Activated CD8-positive, alpha-beta memory T cell treated with anti-CD3 and anti-CD28 coated beads for 24 hours (primary cell): ENCODE data around the gene SLC2A13.
"Not testable (repeated sequence)": the region's sequence is repeated elsewhere in the genome, so short reads cannot be mapped to it uniquely, and the experiment has no call there.

Experiments
- DNase-seq: peaks from one replicate; pipeline ENCODE4 v3.0.0-alpha.2; 2020

The SLC2A13 gene

DNA sequence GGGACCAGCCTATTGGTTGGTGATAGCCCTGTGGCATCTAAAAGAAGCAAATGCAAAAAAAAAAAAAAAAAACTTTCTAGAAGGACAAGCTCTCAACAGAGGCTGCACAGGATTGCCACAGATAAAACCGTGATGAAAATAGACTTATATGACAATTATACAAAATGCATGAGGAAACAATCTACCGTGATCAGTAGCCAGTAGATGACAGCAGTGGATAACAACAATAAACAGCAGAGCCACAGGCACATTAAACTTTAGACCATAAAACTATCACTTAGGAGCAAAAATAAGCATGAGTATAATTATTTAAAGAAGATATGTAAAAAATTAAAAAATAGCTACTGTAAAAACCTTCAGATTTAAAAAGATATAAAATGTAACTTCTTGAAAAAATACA, 302.7 kb downstream of the SLC2A13 start:
- no peak for DNase-seq

DNA sequence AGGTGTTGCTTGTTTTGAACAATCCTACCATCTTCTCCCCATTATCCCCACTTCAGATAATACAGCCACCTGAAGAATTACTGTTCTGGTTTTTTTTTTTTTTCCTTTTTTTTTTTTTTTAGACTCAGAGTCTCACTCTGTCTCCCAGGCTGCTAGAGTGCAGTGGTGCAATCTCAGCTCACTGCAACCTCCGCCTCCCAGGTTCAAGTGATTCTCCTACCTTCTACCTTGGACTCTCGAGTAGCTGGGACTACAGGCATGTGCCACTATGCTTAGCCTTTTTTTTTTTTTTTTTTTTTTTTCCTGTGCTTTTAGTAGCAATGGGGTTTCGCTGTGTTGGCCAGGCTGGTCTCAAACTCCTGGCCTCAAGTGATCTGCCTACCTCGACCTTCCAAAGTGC, 306.9 kb downstream of the SLC2A13 start:
- DNase-seq, result no peak

DNA sequence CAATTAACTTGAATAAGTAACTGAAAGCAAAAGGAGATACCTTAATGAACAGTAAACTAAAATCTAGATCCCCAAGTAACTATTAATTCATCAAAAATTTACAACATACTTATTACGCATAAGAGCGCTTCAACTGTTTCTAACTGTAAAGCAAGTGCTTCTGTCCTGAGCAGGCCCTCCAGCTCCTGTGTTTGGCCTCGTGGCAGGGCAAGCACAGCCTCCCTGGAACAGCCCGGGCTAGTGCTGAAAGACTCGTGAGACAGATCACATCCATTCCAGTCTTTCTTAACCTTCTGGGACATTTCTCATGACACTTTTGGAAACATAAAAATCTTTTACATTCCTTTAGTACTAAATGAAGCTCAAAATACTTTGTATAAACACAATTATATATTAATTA, 307.5 kb downstream of the SLC2A13 start:
- no peak for DNase-seq

DNA sequence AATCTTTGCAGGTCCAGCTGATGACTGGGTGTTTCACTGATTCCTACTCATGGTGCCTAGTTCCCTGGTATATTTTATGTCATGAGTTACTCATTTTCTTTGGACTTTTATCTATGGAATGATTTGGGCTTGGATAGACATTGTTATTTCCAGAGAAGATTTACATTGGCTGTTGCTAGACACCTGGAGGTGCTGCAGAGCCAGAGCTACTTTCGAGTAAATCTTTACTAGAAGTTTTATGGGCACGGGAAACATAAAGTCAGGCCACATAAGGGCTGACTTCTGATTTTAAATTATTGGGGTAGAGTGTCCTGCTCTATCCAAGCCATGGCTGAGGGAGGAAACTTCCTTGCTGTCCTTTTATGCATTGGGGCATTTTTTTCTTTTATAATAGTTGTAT, 310.4 kb downstream of the SLC2A13 start:
- DNase-seq, result no peak

DNA sequence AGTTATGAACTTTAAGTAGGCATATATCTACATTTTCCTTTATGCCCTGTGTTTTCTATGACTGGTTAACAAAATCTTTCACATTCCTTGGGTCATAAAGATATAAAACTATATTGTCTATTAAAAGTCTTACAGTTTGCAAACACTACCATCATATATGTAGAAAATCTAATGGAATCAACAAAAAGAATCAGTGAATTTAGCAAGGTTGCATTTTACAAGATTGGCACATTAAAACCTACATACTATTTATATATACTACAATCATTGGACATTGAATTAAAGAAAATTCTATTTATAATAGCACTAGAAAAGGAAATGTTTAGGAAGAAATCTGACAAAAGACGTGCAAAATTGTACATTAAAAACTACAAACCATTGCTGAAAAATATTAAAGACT, 312.9 kb downstream of the SLC2A13 start:
- no peak for DNase-seq

DNA sequence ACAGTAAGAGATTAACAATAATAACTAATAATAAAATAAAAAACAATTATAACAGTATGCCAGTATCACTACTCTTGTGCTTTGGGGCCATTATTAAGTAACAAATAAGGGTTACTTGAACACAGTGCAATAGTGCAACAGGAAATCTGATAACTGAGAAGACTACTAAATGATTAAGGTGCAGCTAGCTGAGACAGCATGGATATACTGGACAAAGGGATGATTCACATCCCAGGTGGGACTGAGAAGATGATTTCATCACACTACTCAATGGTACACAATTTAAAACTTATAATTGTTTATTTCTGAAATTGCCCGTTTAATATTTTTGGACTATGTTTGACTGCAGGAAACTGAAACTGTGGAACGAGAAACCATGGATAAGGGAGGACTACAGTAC, 317.6 kb downstream of the SLC2A13 start:
- DNase-seq, result no peak

DNA sequence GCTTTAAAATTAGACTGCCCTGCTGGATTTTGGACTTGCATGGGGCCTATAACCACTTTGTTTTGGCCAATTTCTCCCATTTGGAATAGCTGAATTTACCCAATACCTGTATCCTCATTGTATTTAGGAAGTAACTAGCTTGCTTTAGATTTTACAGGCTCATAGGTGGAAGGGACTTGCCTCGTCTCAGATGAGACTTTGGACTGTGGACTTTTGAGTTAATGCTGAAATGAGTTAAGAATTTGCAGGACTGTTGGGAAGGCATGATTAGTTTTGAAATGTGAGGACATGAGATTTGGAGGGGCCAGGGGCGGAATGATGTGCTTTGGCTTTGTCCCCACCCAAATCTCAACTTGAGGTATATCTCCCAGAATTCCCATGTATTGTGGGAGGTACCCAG, 320.1 kb downstream of the SLC2A13 start:
- not testable (repeated sequence) for DNase-seq

DNA sequence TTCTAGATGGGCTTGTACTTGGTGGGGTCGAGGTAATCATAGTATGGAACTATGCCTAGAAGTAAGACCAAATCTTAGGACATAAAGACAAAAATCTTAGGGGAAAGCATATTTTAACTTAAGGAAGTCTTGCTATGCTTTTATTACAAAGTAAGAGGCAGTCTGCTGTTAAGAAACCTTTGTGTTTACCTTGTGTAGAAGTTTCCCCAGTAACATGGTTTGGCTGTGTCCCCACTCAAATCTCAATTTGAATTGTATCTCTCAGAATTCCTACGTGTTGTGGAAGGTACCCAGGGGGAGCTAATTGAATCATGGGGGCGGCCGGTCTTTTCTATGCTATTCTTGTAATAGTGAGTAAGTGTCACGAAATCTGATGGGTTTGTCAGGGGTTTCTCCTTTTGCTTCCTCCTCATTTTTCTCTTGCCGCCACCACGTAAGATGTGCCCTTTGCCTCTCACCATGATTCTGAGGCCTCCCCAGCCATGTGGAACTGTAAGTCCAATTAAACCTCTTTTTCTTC, 323.8 kb downstream of the SLC2A13 start:
- no peak for DNase-seq

DNA sequence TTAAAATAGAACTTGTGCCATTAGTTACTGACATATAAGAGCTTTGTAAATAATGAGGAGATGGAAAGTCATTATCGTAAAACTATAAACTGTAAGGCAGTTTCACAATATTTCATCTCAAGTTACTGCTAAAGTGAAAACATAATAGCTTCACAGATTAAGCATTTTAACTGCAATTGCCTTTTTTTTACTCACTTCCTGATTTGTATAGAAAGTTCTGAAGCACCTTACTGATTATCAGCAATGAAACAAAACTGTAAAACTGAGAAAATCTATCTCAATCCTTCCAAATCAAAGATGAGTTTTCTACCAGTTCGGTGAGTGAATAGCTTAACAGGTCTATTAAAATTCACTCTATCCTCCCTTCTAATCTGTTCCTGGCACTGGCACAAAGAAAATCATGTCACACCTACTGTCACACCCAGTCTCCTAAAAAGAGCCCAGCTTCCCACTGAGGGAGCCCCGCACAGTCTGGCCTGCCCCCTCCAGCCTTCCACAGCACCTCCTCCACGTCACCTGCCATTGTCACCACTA, 324.9 kb downstream of the SLC2A13 start:
- DNase-seq, result no peak

DNA sequence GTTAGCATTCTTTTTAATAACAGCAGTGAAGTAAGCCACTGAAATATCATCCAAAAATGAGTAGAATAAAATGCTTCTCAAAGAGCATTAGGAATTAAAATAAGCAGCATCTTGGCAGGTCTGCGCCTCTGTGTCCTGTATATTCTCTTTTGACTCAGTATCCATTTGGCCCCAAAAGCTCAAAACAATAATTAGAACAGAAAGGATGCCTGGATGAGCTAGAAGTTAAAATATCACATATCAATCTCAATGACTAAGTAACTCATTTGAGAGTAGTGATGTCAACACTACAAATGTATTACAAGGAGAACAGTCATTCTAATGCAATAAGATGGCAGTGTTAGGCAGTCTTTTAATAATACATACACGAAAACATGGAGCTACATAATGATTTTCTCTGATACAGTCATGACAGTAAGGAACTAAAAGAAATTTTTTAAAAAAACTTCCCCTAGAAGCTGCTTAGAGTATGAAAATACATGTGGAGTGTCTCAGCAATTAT, 325.4 kb downstream of the SLC2A13 start:
- DNase-seq, result no peak

DNA sequence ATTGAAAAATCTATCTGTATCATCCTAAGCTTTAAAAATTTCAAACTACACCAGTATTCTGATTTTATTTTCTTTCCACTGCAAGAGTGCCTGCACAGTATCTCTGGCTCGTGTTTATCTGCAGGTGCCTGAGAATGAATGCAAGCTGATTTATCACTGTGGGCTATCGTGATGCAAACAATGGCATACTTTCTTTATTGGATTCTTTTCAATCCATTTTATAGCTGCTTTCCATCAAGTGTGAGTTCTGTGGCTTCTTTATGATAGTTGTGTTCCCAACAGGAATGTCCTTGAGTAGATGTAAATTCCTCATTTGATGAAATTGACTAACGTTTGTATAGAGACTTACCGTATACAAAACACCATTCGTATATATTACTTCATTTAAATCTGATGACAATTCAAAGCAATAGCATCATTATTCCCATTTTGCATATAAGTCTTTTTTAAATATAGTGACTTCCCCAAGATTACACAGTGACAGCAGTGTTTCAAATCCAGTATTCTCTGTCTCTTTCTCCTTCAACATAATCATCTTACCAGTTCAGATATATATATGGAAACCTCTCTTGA, 326.0 kb downstream of the SLC2A13 start:
- no peak for DNase-seq

DNA sequence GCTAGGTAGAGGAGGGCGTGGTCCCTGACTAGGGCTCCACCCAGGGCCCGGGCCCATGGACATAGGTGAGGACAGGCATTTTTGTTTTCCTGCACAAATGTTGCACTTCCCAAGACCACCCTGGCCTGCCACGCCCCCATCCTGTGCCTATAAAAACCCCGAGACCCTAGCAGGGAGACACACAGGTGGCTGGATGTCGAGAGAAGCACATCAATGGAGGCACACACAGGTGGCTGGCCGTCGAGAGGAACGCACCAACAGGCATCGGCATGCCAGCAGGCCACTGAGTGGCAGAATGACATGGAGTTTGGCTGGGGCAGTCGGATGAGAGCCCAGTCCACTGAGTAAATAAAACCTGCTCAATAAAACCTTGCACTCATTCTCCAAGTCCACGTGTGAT, 328.4 kb downstream of the SLC2A13 start:
- DNase-seq, result no peak

DNA sequence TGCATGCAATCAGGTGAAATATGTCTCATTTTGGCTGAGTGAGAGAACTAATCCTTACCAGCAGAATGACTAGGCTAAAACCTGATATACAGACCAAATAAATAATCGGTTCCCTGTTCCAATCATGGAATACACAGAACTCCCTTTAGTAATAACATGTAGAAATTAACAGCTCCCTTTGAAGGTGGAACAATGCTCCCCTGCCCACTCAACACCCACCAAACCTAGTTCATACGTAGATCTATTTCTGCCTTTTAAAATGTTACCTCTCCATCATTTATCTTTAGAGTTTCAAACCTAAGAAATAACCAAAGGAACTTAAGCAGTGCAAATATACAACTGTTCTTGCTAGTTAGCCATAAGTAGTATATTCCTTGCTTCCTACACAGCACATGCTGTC, 332.6 kb downstream of the SLC2A13 start:
- DNase-seq, result no peak

DNA sequence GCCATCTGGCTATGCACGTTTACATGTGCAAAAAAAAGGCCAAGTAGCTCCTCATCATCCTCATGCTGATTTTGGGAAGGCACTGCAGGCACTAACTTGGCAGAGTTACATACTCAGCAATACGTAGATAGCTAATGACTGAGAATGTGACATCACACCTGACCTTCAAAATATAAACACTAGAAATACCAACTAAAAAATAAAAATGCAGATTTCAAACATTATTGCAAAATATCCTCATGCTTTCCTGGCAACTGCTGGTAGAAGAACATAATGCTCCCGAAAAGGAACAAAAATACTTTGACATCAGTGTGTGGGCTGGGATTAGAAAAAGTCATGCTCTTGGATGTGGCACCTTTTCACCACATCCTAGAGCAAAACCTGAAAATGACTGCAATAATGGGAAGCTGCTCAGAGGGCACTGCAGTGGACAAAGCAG, 333.0 kb downstream of the SLC2A13 start:
- DNase-seq, result no peak

DNA sequence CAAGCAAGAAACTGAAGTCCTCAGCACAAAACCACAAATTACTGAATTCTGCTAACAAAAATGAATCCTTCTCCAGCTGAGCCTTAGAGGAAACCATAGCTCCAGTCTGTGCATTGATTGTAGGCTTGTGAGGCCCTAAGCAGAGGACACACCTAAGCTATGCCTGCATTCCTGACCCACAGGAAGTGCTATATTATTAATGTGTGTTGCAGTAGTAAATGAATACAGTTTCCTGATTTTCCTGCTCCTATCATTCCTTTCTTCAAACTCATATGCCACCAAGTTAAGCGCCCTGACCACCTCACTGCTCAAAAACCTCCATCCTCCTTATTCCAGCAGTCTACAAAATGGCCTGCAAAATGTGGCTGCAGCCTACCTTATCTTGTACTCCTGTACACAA, 334.4 kb downstream of the SLC2A13 start:
- no peak for DNase-seq

DNA sequence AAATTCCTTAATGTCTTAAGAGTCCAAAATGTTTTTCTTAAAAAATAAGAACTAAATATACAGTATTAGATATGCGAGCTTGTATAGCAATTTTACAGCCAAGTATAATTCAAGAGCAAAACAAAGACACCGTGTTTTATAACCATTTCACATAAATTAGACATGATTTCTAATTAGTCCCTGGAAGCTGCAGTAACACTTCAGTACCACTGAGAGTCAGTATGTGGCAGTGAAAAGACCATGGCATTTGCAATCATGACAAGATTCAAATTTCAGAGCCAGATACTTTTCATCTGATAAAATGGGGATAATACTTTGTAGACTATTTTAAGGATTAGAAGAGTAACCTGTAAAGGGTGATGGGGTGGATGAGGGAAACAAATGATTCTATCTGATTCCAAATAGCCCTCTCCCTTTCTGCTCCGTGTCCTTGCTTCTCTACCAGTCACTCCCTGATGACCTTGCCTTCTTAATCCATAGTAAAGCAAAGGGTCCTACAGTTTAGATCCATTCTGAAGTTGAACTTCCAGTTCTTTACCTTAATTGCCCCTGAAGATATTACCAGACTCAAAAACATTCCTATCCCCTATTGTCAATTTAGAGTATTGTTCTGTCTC, 340.8 kb downstream of the SLC2A13 start:
- DNase-seq, result no peak

DNA sequence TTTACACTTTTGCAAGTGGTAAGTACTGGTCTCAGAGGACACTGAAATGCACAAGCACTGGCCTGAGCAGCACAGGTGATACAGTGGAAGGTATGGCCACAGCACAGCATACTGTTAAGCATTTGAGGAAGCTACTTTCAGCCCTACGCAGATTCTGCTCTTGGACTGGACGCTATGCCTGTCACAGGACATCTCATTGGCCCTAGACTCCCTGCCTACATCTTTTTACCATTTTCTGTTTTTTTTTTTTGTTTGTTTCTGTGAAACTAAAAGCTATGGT, 342.1 kb downstream of the SLC2A13 start:
- no peak for DNase-seq

DNA sequence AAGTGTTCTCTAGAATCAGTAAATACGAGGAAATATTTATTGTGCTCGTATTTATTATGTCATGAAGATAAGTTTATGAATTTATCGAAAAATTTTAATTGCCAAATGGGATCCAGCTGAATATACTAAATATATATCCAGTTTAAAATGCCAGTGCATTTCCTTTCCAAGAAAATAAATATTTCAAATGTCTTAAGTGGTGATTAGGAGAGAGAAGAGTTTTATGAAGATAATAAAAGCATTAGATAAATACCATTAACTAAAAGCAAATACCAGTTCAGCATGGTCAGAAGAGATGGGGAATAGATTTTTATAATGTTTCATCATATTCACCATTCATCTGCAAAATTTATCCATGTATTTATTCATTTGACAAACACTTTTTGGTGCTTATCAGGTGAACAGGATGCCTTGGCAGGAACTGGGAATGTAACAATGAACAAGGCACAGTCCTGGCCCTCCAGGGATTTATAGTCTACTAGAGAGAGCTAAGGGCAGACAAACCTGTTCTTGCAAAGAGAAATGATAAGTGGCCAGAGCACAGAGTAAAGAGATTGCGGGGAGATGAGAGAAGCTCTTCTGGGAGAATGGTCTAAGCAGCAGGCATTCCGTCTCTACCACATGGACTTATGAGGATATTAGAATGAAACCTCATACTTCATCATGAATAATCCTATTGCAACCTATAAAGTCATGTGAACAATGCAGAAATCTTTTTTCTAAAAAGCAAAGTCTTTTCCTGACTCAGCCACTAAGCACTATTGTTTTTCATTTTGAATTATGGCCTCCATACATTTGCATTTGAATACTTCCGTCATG, 342.6 kb downstream of the SLC2A13 start:
- DNase-seq, result no peak

DNA sequence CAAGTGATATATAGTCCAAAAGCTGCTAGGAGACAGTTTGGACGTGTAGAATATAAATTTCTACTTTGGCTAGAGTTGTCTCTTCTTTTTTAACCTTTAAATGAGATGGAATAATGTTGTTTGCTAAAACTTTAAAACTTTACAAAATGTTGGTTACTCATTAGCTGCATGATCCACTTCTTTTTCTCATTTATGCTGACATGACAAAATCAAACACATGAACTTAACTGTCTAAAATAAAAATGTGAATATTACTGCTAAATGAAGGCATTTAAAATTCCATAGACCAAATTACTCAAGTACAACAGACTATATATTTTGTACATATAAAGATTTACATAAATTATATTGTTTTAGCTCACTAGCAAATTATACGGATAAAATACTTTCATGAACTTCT, 350.4 kb downstream of the SLC2A13 start:
- DNase-seq, result no peak

DNA sequence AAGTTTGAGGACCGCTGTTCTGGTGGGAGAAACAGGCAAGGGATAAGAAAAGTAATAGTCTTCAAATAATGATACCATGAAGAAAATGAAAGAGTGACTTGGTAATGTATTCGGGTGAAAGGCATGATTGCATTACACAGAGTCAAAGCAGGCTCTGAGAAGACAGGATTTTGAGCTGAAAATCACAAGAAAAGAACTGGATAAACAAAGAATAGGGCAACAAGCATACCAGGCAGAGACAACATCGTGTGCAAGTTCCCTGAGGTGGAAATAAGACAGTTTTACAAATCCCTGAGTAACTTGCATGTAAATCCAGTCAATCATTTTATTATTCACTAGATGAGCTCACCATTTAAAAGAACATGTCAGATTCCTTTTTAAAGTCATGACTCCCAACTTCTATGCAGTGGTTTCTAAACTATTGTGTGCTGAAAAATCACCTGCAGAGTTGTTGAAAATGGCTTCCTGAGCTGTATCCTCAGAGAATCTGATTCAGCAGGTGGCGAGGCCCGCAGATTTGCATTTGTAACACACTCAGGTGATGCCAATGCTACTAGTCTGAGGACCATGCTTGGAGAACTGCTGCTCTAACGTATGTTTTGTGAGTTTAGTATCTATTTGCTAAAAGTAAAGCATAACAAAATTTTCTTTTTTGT, 353.3 kb downstream of the SLC2A13 start:
- no peak for DNase-seq

DNA sequence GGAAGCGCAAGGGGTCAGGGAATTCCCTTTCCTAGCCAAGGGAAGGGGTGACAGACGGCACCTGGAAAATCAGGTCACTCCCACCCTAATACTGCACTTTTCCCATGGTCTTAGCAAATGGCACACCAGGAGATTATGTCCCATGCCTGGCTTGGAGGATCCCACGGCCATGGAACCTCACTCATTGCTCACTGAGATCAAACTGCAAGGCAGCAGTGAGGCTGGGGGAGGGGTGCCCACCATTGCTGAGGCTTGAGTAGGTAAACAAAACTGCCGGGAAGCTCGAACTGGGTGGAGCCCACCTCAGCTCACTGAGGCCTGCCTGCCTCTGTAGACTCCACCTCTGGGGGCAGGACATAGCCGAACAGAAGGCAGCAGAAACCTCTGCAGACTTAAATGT, 359.7 kb downstream of the SLC2A13 start:
- not testable (repeated sequence) for DNase-seq

DNA sequence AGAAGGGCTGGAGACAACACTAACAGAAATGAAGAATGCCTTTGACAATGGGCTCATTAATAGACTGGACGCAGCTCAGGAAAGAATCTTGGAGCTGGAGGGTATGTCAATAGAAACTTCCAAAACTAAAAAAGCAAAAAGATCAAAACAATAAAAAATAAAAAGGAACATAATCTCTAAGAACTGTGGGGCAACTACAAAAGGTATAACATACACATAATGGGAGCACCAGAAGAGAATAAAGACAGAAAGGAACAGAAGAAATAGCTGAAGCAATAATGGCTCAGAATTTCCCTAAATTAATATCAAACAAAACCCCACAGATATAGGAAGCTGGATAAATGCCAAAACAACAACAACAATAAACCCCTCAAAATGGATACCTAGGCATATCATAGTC, 362.2 kb downstream of the SLC2A13 start:
- DNase-seq, result no peak

DNA sequence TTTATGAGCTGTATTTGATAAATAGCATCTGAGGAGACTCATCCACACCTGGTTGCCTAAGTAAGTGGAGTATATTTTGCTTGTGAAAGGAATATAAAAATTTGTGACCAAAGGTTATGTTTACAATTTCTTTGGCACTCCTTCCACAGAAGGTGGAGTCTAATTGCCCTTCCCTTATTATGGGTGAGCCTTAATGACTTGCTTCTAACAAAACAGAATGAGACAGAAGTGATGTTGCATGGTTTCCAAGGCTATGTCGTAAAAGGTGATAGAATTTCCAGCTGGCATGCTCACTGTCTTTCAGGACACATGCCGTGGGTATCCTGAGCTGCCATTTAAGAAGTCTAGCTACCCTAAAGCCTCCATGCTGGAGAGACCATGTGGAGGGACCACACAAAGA, 369.5 kb downstream of the SLC2A13 start:
- DNase-seq, result no peak
